Endothelial cell of umbilical vein (primary cell): ENCODE results near the gene QSOX2. TPM values are rescaled to one million over a fixed set of nuclear protein-coding genes. Genes with fewer than 3 reads are reported as not detected.
A peak's percentile ranks its signal among the peaks of the same experiment; 100 is the strongest.

Source experiments
- BruUV-seq: library from RNA; stranded (reverse); fragments of 400-500 nt; replicated peaks from 2 replicates; lab custom pipeline; 2021; lab: Mats Ljungman, UMichigan
- CTCF ChIA-PET: fragments of 300-600, 350-600 bp; sonication (Branson Sonifier 250); formaldehyde crosslinking; loops from one replicate; lab custom pipeline; 2021; ENCODE audit warnings: antibody characterized with exemption, inconsistent platforms; lab: Charles Lee
- POLR2A ChIA-PET: fragments of 300-600, 350-600 bp; sonication (Branson Sonifier 250); formaldehyde crosslinking; loops from one replicate; lab custom pipeline; 2021; ENCODE audit warnings: antibody characterized with exemption, inconsistent platforms; lab: Charles Lee
- DNase-seq: peaks from one replicate; pipeline ENCODE4 v3.0.0-alpha.2; 2011; ENCODE audit warnings: low read depth, low spot score
- FAIRE-seq: peaks from 2 replicates; lab custom pipeline; 2011; peaks lifted over from hg19 to GRCh38; lab: Jason Lieb, UNC
- H2AFZ ChIP-seq: 2 replicates; pipeline ENCODE4 v1.6.0; 2012; ENCODE audit warnings: low read depth, low read length, control low read depth, inconsistent platforms
- H3K27ac ChIP-seq: 2 replicates; pipeline ENCODE4 v1.5.1; 2011; ENCODE audit warnings: low read depth, mild to moderate bottlenecking, control low read depth, low read length, moderate library complexity; ENCODE audit not compliant: insufficient read depth
- H3K27me3 ChIP-seq, 2 experiments: 2 replicates each; pipeline versions ENCODE4 v1.6.0 to v1.6.1; 2011; ENCODE audit warnings: low read length in 2 of 2, mixed read lengths in 1 of 2; ENCODE audit not compliant: control insufficient read depth in 2 of 2, insufficient read depth in 2 of 2
- H3K36me3 ChIP-seq, 2 experiments: 2 replicates in 1 of 2; 3 replicates in 1 of 2; pipeline ENCODE4 v1.5.1; 2011; ENCODE audit warnings: low read length in 2 of 2, mild to moderate bottlenecking in 1 of 2, moderate library complexity in 1 of 2; ENCODE audit not compliant: control insufficient read depth in 2 of 2, insufficient read depth in 2 of 2; ENCODE audit errors: extremely low read depth in 1 of 2
- H3K4me1 ChIP-seq: 3 replicates; pipeline ENCODE4 v1.5.1; 2011; ENCODE audit warnings: mild to moderate bottlenecking, low read length; ENCODE audit not compliant: control insufficient read depth, insufficient read depth; ENCODE audit errors: extremely low read depth
- H3K4me2 ChIP-seq: 2 replicates; pipeline ENCODE4 v1.6.1; 2011; ENCODE audit warnings: low read length, control low read depth, mixed read lengths; ENCODE audit not compliant: insufficient read depth
- H3K4me3 ChIP-seq, 3 experiments: fragments of 200-600 bp in 1 of 3; sonication (generic), shearing (Covaris generic) in 1 of 3; replicated peaks in 1 of 3; 2 replicates each; pipeline ENCODE4 v1.5.1; 2011 to 2016; ENCODE audit warnings: control low read depth in 3 of 3, low read length in 3 of 3, mild to moderate bottlenecking in 2 of 3, inconsistent platforms in 1 of 3, low read depth in 1 of 3, moderate library complexity in 1 of 3; ENCODE audit not compliant: insufficient read depth in 1 of 3
- H3K79me2 ChIP-seq: 2 replicates; pipeline ENCODE4 v1.6.0; 2012; ENCODE audit warnings: low read length, inconsistent platforms; ENCODE audit not compliant: control insufficient read depth, insufficient read depth
- H3K9ac ChIP-seq: replicated peaks from 2 replicates; pipeline ENCODE3; 2011; ENCODE audit warnings: low read length, control low read depth; ENCODE audit not compliant: insufficient read depth; ENCODE audit errors: extremely low read depth
- H3K9me1 ChIP-seq: replicated peaks from 3 replicates; pipeline ENCODE4 v1.6.0; 2011; ENCODE audit warnings: mild to moderate bottlenecking, low read length; ENCODE audit not compliant: control insufficient read depth, insufficient read depth; ENCODE audit errors: extremely low read depth
- H3K9me3 ChIP-seq: replicated peaks from 2 replicates; pipeline ENCODE4 v1.5.1; 2012; ENCODE audit warnings: low read length, inconsistent platforms; ENCODE audit not compliant: control insufficient read depth, insufficient read depth
- H4K20me1 ChIP-seq: replicated peaks from 2 replicates; pipeline ENCODE3; 2011; ENCODE audit warnings: mild to moderate bottlenecking, low read length; ENCODE audit not compliant: control insufficient read depth, insufficient read depth; ENCODE audit errors: extremely low read depth
- FOS ChIP-seq: IDR thresholded peaks from 2 replicates; pipeline ENCODE4 v1.6.1; 2011; ENCODE audit warnings: mild to moderate bottlenecking, low read length, moderate library complexity, borderline replicate concordance; ENCODE audit not compliant: insufficient read depth
- GATA2 ChIP-seq: IDR thresholded peaks from 2 replicates; pipeline ENCODE4 v1.7.0; 2011; ENCODE audit warnings: low read depth, mild to moderate bottlenecking, moderate library complexity, mixed read lengths, low read length; ENCODE audit not compliant: insufficient read length, insufficient read depth
- JUN ChIP-seq: IDR thresholded peaks from 2 replicates; pipeline ENCODE4 v1.6.1; 2011; ENCODE audit warnings: borderline replicate concordance, low read depth; ENCODE audit not compliant: insufficient read length, insufficient read depth
- MAX ChIP-seq: IDR thresholded peaks from 2 replicates; pipeline ENCODE4 v1.6.1; 2011; ENCODE audit not compliant: insufficient read depth, insufficient read length
- MYC ChIP-seq: IDR thresholded peaks from one replicate; pipeline ENCODE4 v1.6.1; 2011; ENCODE audit warnings: mild to moderate bottlenecking, low read depth, low read length
- POLR2AphosphoS5 ChIP-seq: IDR thresholded peaks from 2 replicates; pipeline ENCODE4 v1.6.1; 2012; ENCODE audit warnings: low read depth, mild to moderate bottlenecking, control low read depth, low read length, moderate library complexity; ENCODE audit not compliant: insufficient read depth
- dilution Hi-C: fragments of 300-500 bp; cut with MboI; formaldehyde crosslinking; loops from one replicate; pipeline ENCODE4 v1.15.0; 2019; ENCODE audit warnings: low sequenced_read_pairs; ENCODE audit not compliant: extremely low pct_ligation_motif_present
- intact Hi-C: fragments of 100-400 bp; cut with micrococcal nuclease; formaldehyde crosslinking; loops from one replicate; pipeline ENCODE4 v1.10.0; 2022
- polyA plus RNA-seq, 4 experiments: library from polyadenylated mRNA; depleted of rRNA in 3 of 4; stranded (reverse) in 3 of 4; unstranded in 1 of 4; fragments of >200 nt; gene quantifications; 2 replicates each; pipeline versions ENCODE4 v1.2.1 to v1.2.3, GENCODE V29; 2011 to 2012; ENCODE audit warnings: missing spikeins in 1 of 4
- total RNA-seq: library from RNA; stranded (reverse); gene quantifications from 2 replicates; pipeline ENCODE4 v1.2.3, GENCODE V29; 2021
- TF ChIP-seq, protein P1 (sequence below), 2 donors: IDR thresholded peaks; 1 replicate in 1 of 2; 2 replicates in 1 of 2; pipeline ENCODE4 v1.5.1; 2011; ENCODE audit warnings: low read length in 2 of 2, mild to moderate bottlenecking in 2 of 2, moderate library complexity in 2 of 2, control low read depth in 1 of 2, inconsistent platforms in 1 of 2, low read depth in 1 of 2; ENCODE audit not compliant: insufficient read depth in 1 of 2; ENCODE audit errors: extremely low read depth in 1 of 2

QSOX2 gene
- total and polyA plus RNA-seq, 2 donors (not counting 3 experiments of a cell fraction or from before 2014, with no cell fraction given), result 16.4 to 23.4 TPM

DNA sequence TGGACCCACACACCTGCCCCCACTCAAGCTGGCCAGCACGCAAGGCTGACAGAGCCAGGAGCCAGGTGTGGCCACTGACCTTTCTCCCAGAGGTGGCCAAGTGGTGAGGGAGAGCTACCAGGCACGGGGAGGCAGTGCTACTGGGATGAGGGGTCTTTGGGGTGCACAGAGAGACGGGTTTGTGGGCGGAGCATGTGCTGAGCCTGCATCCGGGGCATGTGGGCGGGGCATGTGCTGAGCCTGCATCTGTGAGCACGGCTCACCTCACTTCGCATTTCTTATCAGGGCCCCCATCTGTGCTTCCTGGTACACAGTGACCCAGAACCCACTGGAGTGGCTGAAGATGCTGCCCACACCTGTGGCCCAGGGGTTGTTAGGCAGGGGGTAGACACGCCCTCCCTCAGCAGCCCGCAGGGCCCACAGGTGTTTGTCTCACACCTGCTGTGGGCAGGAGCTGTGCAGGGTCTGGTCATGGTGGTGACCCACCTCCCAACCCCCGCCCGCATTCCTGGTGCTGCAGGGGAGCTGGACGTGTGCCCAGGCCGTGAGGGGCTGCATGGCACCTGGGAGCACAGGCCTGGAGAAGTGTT, 36.8 kb upstream of the QSOX2 start:
- no peak for FAIRE-seq
- dilution Hi-C loops, result no loop called here
- CTCF ChIA-PET, result interaction anchor here (1.0 to 3.8 kb wide), 6 partner anchors 15 to 149 kb away, joined by 3 to 16 read pairs (median 4); no protein-coding TSS in a partner anchor

DNA sequence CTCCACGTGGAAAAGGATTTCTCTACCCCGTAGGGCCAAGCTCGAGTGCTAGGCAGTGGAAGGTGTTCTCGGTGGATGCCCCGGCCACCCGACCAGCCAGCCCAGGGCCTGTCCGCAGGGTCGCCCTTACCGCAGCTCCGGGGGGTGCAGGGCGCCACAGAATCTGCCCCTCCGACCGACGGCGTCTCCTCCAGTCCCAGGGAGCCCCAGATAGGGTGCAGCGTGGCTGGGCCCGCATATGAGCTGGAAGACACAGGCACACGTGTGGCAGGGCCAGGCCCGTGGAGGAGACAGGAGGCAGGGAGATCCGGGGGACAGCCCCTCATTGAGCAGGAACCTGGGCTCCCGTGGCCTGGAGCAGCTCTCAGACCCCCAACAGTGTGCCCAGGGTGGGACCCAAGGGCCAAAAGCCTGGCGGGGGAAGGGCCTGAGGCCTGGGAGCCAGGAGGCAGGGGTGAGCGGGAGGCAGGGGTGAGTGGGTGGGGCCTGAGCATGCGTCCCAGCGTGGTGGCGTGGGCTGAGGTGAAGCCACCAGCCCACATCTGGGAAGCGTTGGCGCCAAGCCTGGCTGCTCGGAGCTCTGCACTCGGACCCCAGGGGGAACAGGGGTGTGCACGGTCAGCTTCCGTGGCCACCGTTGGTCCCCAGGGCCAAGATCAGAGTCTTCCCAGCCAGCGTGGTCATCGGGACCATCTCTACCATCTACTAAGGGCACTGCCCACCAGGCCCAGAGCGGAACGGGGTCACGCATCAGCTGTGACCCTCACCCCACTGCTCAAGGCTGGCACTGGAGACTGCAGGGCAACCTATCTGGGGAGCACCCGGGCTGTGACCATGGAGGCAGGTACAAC, 36.0 kb upstream of the QSOX2 start:
- no peak overlapping the region for H3K27ac ChIP-seq

More for the DNA sequence above, 36.8 kb upstream of the QSOX2 start:
- no peak for DNase-seq
- H3K4me1 ChIP-seq, result no peaks in the 10 kb centered on the region
- H2AFZ ChIP-seq, result no peak overlapping the region
- peaks cover 0 to 2% of the 10 kb centered on the region in 2 experiments for H3K27me3 ChIP-seq
- no peak overlapping the region for H3K4me2 ChIP-seq
- H3K4me3 ChIP-seq, result no peak overlapping the region
- POLR2A ChIA-PET, result no interaction called here
- peak; percentile 12 for TF ChIP-seq GATA2
- TF ChIP-seq JUN, result no peak
- no peaks in the 10 kb centered on the region for H3K9me3 ChIP-seq
- no peaks in the 10 kb centered on the region for H3K36me3 ChIP-seq
- H3K9ac ChIP-seq, result no peak overlapping the region
- no peaks in the 10 kb centered on the region for H3K79me2 ChIP-seq
- intact Hi-C loops, result loop anchor here (10.0 kb wide), 2 partner anchors 318 to 678 kb away; partner anchors contain the start of gene UBAC1
- no peaks in the 10 kb centered on the region for H4K20me1 ChIP-seq
- BruUV-seq, result no TSS peak
- H3K27ac ChIP-seq, result no peak overlapping the region
- no peaks in the 10 kb centered on the region for H3K9me1 ChIP-seq

More for the DNA sequence above, 36.0 kb upstream of the QSOX2 start:
- Histone ChIP-seq H3K9ac (no peak overlapping the region), H3K4me3 (no peak overlapping the region), H3K4me2 (no peak overlapping the region), H3K79me2 (no peaks in the 10 kb centered on the region), H2AFZ (no peak overlapping the region), H3K4me1 (no peaks in the 10 kb centered on the region), H3K27me3 (peaks cover 0 to 2% of the 10 kb centered on the region in 2 experiments), H4K20me1 (no peaks in the 10 kb centered on the region), H3K36me3 (no peaks in the 10 kb centered on the region), H3K9me3 (no peaks in the 10 kb centered on the region), H3K9me1 (no peaks in the 10 kb centered on the region)
- no peak for FAIRE-seq
- intact Hi-C loops (loop anchor here (10.0 kb wide), 2 partner anchors 317 to 677 kb away; partner anchors contain the start of gene UBAC1), dilution Hi-C loops (no loop called here)
- ChIA-PET CTCF (interaction anchor here (1.4 to 3.8 kb wide), 3 partner anchors 15 to 149 kb away, joined by 5 to 16 read pairs (median 9); no protein-coding TSS in a partner anchor), POLR2A (no interaction called here)
- TF ChIP-seq MYC (no peak), JUN (no peak), FOS (no peak), MAX (no peak), GATA2 (no peak), POLR2AphosphoS5 (no peak)
- TF ChIP-seq, protein P1, sequence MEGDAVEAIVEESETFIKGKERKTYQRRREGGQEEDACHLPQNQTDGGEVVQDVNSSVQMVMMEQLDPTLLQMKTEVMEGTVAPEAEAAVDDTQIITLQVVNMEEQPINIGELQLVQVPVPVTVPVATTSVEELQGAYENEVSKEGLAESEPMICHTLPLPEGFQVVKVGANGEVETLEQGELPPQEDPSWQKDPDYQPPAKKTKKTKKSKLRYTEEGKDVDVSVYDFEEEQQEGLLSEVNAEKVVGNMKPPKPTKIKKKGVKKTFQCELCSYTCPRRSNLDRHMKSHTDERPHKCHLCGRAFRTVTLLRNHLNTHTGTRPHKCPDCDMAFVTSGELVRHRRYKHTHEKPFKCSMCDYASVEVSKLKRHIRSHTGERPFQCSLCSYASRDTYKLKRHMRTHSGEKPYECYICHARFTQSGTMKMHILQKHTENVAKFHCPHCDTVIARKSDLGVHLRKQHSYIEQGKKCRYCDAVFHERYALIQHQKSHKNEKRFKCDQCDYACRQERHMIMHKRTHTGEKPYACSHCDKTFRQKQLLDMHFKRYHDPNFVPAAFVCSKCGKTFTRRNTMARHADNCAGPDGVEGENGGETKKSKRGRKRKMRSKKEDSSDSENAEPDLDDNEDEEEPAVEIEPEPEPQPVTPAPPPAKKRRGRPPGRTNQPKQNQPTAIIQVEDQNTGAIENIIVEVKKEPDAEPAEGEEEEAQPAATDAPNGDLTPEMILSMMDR (IDR thresholded peaks at IDR 0.05; ENCODE audit: extremely low read depth in 1 of 2, insufficient read depth in 1 of 2, low read depth in 1 of 2, low read length in 2 of 2), result no peak
- DNase-seq, result no peak
- BruUV-seq, result no TSS peak
